Hepatocyte (in vitro differentiated cells): ENCODE measurements around the gene RDH16. TPM values are rescaled to one million over a fixed set of nuclear protein-coding genes. Genes with fewer than 3 reads are reported as not detected.
"Not testable (repeated sequence)": the region's sequence is repeated elsewhere in the genome, so short reads cannot be mapped to it uniquely, and the experiment has no call there.

Experiments used
- DNase-seq: peaks from one replicate; pipeline ENCODE4 v3.0.0-alpha.2; 2016; ENCODE audit warnings: low spot score
- H2AFZ ChIP-seq: fragments of 200-600 bp; sonication (generic); 2 replicates; pipeline ENCODE4 v1.6.0; 2016; ENCODE audit warnings: antibody characterized with exemption, mild to moderate bottlenecking
- H3K27ac ChIP-seq: fragments of 200-600 bp; sonication (generic); 2 replicates; pipeline ENCODE4 v1.5.1; 2016; ENCODE audit warnings: mild to moderate bottlenecking
- H3K27me3 ChIP-seq: fragments of 200-600 bp; sonication (generic); 2 replicates; pipeline ENCODE4 v1.6.1; 2016
- H3K36me3 ChIP-seq: fragments of 200-600 bp; sonication (generic); replicated peaks from 2 replicates; pipeline ENCODE4 v1.5.1; 2016; ENCODE audit warnings: low read depth; ENCODE audit not compliant: insufficient read depth
- H3K4me1 ChIP-seq: fragments of 200-600 bp; sonication (generic); 2 replicates; pipeline ENCODE4 v1.5.1; 2016; ENCODE audit warnings: mild to moderate bottlenecking, moderate library complexity; ENCODE audit not compliant: insufficient read depth
- H3K4me2 ChIP-seq: fragments of 200-600 bp; sonication (generic); 2 replicates; pipeline ENCODE4 v1.6.0; 2016
- H3K4me3 ChIP-seq: fragments of 200-600 bp; sonication (generic); 2 replicates; pipeline ENCODE4 v1.5.1; 2016; ENCODE audit warnings: mild to moderate bottlenecking
- H3K79me2 ChIP-seq: fragments of 200-600 bp; sonication (generic); 2 replicates; pipeline ENCODE4 v1.6.0; 2017; ENCODE audit warnings: mild to moderate bottlenecking
- H3K9me2 ChIP-seq: fragments of 200-600 bp; sonication (generic); replicated peaks from 2 replicates; pipeline ENCODE4 v1.6.0; 2017; ENCODE audit warnings: mild to moderate bottlenecking; ENCODE audit not compliant: insufficient read depth
- H3K9me3 ChIP-seq: fragments of 200-600 bp; sonication (generic); 2 replicates; pipeline ENCODE4 v1.5.1; 2016; ENCODE audit warnings: low read depth, mild to moderate bottlenecking
- H4K20me1 ChIP-seq: fragments of 200-600 bp; sonication (generic); 2 replicates; pipeline ENCODE4 v1.6.0; 2016; ENCODE audit warnings: mild to moderate bottlenecking; ENCODE audit not compliant: insufficient read depth, poor library complexity, severe bottlenecking
- EZH2 ChIP-seq: fragments of 200-600 bp; sonication (generic); IDR thresholded peaks from 2 replicates; pipeline ENCODE4 v1.6.1; 2016; ENCODE audit warnings: antibody characterized with exemption, mild to moderate bottlenecking, borderline replicate concordance
- EZH2phosphoT487 ChIP-seq: fragments of 200-600 bp; sonication (generic); IDR thresholded peaks from one replicate; pipeline ENCODE4 v1.6.1; 2018; ENCODE audit warnings: antibody characterized with exemption, mild to moderate bottlenecking, low read depth, moderate library complexity; ENCODE audit not compliant: unreplicated experiment, severe bottlenecking
- WGBS: methylation state at CpG from one replicate; pipeline ENCODE4 v1.1.6; 2016; ENCODE audit warnings: low lambda C conversion rate; ENCODE audit errors: missing lambda C conversion rate; 5-methylcytosine and 5-hydroxymethylcytosine counted together
- polyA plus RNA-seq: library from polyadenylated mRNA; unstranded; fragments of >200 nt; fragmentation: Nextera tagmentation; extraction: Ambion mirVana; gene quantifications from 2 replicates; pipeline ENCODE4 v1.2.1, GENCODE V29; 2016
- total RNA-seq: library from RNA; depleted of rRNA; stranded (reverse); fragments of >200 nt; gene quantifications from 2 replicates; pipeline ENCODE4 v1.2.3, GENCODE V29; 2014
- TF ChIP-seq, protein P1 (sequence below): fragments of 200-600 bp; sonication (generic); IDR thresholded peaks from 2 replicates; pipeline ENCODE4 v1.5.1; 2016; ENCODE audit warnings: antibody characterized with exemption, mild to moderate bottlenecking; ENCODE audit not compliant: poor library complexity

RDH16 gene
- total and polyA plus RNA-seq, 2 experiments from 2014 or later = 0.64 to 1.7 TPM

DNA sequence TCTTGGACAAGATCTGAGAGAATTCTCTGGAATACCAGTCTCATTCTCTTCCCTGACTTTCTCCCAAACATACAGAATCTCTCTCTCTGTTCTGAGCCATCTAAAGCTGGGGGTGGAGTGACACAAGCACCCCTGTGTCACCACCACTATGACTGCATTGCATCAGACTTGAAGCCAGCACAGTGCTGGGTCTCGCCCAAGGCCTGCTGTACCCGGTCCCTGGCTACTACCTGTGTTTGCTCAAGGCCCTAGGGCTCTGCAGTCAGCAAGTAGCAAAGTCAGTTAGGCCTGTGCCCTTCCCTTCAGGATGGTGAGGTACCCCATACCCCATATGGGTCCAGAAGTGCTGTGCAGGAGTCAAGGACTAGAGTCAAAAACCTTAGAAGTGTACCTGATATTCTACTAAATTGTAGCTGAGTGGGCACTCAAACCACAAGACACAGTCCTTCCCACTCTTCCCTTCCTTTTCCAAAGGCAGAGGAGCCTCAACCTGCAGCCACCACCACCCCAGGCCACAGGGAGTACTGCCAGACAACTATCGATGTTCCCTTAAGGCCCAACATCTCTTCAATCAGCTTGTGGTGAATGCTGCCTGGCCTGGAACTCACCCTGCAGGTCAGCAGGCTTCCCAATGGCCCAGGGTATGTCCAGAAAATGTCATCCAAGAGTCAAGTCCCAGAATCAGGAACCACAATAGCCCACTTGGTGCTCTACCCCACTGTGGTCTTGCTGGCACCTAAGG lies 21.2 kb upstream of the RDH16 start:
- H3K4me3 ChIP-seq = no peak overlapping the region
- H4K20me1 ChIP-seq = no peaks in the 10 kb centered on the region
- H3K36me3 ChIP-seq = no peaks in the 10 kb centered on the region
- TF ChIP-seq EZH2phosphoT487 (no peak), EZH2 (no peak)
- TF ChIP-seq, protein P1, sequence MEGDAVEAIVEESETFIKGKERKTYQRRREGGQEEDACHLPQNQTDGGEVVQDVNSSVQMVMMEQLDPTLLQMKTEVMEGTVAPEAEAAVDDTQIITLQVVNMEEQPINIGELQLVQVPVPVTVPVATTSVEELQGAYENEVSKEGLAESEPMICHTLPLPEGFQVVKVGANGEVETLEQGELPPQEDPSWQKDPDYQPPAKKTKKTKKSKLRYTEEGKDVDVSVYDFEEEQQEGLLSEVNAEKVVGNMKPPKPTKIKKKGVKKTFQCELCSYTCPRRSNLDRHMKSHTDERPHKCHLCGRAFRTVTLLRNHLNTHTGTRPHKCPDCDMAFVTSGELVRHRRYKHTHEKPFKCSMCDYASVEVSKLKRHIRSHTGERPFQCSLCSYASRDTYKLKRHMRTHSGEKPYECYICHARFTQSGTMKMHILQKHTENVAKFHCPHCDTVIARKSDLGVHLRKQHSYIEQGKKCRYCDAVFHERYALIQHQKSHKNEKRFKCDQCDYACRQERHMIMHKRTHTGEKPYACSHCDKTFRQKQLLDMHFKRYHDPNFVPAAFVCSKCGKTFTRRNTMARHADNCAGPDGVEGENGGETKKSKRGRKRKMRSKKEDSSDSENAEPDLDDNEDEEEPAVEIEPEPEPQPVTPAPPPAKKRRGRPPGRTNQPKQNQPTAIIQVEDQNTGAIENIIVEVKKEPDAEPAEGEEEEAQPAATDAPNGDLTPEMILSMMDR = no peak
- no peaks in the 10 kb centered on the region for H3K9me3 ChIP-seq
- no peaks in the 10 kb centered on the region for H3K27me3 ChIP-seq
- WGBS = 87% methylated on average over 3 of the region's 3 CpGs
- H2AFZ ChIP-seq = no peak overlapping the region
- H3K9me2 ChIP-seq = no peaks in the 10 kb centered on the region
- no peak overlapping the region for H3K27ac ChIP-seq
- no peak overlapping the region for H3K4me2 ChIP-seq
- H3K79me2 ChIP-seq = no peaks in the 10 kb centered on the region
- no peaks in the 10 kb centered on the region for H3K4me1 ChIP-seq
- no peak for DNase-seq

DNA sequence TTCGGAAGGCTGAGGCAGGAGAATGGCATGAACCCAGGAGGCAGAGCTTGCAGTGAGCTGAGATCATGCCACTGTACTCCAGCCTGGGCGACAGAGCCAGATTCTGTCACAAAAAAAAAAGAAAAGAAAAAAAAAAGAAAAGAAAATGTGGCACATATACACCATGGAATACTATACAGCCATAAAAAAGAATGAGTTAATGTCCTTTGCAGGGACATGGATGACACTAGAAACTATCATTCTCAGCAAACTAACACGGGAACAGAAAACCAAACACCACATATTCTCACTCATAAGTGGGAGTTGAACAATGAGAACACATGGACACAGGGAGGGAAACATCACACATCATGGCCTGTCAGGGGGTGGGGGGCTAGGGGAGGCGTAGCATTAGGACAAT lies 20.0 kb upstream of the RDH16 start:
- not testable (repeated sequence) for H3K4me1 ChIP-seq, H4K20me1 ChIP-seq, H3K9me3 ChIP-seq, DNase-seq, H2AFZ ChIP-seq, H3K9me2 ChIP-seq, H3K27me3 ChIP-seq, H3K36me3 ChIP-seq, H3K4me3 ChIP-seq, H3K4me2 ChIP-seq, H3K27ac ChIP-seq, H3K79me2 ChIP-seq
- WGBS = 84% methylated on average over 3 of the region's 4 CpGs

DNA sequence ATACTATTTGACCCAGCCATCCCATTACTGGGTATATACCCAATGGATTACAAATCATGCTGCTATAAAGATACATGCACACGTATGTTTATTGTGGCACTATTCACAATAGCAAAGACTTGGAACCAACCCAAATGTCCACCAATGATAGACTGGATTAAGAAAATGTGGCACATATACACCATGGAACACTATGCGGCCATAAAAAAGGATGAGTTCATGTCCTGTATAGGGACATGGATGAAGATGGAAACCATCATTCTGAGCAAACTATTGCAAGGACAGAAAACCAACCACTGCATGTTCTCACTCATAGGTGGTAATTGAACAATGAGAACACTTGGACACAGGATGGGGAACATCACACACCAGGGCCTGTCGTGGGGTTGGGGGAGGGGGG lies 16.8 kb upstream of the RDH16 start:
- DNase-seq, H3K27me3 ChIP-seq, H3K9me3 ChIP-seq, H3K36me3 ChIP-seq, H3K4me1 ChIP-seq, H3K4me3 ChIP-seq, H3K9me2 ChIP-seq, H4K20me1 ChIP-seq, H2AFZ ChIP-seq, H3K79me2 ChIP-seq, H3K4me2 ChIP-seq, H3K27ac ChIP-seq: not testable (repeated sequence)
- 89% methylated on average over 3 of the region's 3 CpGs for WGBS

DNA sequence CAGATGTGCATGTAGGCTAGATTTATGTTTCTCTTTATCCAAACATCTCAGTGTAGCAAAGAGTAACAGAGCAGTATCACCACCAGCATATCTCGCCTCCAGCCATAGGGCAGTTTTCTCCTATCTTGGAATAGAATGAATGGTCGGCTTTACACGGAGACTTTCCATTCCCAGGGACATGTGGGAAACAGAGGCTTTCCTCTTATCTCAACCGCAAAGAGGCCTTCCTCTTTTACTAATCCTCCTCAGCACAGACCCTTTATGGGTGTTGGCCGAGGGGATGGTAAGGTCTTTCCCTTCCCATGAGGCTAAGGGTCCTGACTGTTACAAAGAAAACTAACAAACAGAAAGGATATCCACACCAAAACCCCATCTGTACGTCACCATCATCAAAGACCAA lies 11.5 kb upstream of the RDH16 start:
- H3K4me1 ChIP-seq, H3K36me3 ChIP-seq, H3K27ac ChIP-seq, H3K27me3 ChIP-seq, H3K4me3 ChIP-seq, H2AFZ ChIP-seq, H3K79me2 ChIP-seq, DNase-seq, H3K4me2 ChIP-seq, H4K20me1 ChIP-seq, H3K9me3 ChIP-seq, H3K9me2 ChIP-seq: not testable (repeated sequence)
- WGBS = 68% methylated on average over 6 of the region's 6 CpGs

DNA sequence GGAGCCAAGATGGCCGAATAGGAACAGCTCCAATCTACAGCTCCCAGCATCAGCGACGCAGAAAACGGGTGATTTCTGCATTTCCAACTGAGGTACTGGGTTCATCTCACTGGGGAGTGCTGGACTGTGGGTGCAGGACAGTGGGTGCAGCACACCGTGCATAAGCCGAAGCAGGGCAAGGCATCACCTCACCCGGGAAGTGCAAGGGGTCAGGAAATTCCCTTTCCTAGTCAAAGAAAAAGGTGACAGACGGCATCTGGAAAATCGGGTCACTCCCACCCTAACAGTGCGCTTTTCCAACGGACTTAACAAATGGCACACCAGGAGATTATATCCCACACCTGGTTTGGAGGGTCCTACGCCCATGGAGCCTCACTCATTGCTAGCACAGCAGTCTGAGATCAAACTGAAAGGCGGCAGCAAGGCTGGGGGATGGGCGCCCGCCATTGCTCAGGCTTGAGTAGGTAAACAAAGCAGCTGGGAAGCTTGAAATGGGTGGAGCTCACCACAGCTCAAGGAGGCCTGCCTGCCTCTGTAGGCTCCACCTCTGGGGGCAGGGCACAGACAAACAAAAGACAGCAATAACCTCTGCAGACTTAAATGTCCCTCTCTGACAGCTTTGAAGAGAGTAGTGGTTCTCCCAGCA lies 8.7 kb upstream of the RDH16 start:
- not testable (repeated sequence) for H3K27me3 ChIP-seq, H3K9me2 ChIP-seq, H3K79me2 ChIP-seq, H3K9me3 ChIP-seq, H4K20me1 ChIP-seq, H3K4me1 ChIP-seq, H2AFZ ChIP-seq, H3K36me3 ChIP-seq, H3K4me3 ChIP-seq, H3K4me2 ChIP-seq, DNase-seq, H3K27ac ChIP-seq
- 95% methylated on average over 15 of the region's 15 CpGs for WGBS

DNA sequence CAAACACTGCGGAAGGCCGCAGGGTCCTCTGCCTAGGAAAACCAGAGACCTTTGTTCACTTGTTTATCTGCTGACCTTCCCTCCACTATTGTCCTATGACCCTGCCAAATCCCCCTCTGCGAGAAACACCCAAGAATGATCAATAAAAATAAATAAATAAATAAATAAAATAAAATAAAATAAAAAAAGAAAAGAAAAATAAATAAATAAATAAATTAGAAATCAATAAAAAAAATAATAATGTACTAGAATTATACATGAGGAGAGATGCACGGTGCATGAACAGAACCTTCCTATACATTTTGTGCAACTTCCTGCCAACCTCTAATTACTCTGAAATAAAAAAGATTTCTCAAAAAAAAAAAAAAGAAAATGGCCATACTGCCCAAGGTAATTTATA lies 7.7 kb upstream of the RDH16 start:
- WGBS = 100% methylated on average over 3 of the region's 4 CpGs
- H3K9me2 ChIP-seq = not testable (repeated sequence)

DNA sequence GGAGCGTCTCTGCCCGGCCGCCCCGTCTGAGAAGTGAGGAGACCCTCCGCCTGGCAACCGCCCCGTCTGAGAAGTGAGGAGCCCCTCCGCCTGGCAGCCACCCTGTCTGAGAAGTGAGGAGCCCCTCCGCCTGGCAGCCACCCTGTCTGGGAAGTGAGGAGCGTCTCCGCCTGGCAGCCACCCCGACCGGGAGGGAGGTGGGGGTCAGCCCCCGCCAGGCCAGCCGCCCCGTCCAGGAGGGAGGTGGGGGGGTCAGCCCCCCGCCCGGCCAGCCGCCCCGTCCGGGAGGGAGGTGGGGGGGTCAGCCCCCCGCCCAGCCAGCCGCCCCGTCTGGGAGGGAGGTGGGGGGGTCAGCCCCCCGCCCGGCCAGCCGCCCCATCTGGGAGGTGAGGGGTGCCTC lies 6.1 kb upstream of the RDH16 start:
- not testable (repeated sequence) for H3K79me2 ChIP-seq, H3K36me3 ChIP-seq, H3K4me2 ChIP-seq, H3K9me3 ChIP-seq, H3K9me2 ChIP-seq, H4K20me1 ChIP-seq, H3K4me3 ChIP-seq, H3K27me3 ChIP-seq, H2AFZ ChIP-seq, H3K4me1 ChIP-seq, H3K27ac ChIP-seq, DNase-seq
- no CpG with 5 or more reads among the region's 27 CpGs for WGBS

More for the DNA sequence above, 7.7 kb upstream of the RDH16 start:
- not testable (repeated sequence) for H3K9me3 ChIP-seq, H3K79me2 ChIP-seq, H3K4me3 ChIP-seq, H3K36me3 ChIP-seq, H3K4me1 ChIP-seq, H3K27me3 ChIP-seq, H3K4me2 ChIP-seq, DNase-seq, H4K20me1 ChIP-seq, H3K27ac ChIP-seq, H2AFZ ChIP-seq

DNA sequence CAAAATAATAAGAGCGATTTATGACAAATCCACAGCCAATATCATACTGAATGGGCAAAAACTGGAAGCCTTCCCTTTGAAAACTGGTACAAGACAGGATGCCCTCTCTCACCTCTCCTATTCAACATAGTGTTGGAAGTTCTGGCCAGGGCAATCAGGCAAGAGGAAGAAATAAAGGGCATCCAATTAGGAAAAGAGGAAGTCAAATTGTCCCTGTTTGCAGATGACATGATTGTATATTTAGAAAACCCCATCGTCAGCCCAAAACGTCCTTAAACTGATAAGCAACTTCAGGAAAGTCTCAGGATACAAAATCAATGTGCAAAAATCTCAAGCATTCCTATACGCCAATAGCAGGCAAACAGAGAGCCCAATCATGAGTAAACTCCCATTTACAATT lies 4.8 kb upstream of the RDH16 start:
- not testable (repeated sequence) for H4K20me1 ChIP-seq, H3K27me3 ChIP-seq, H3K9me3 ChIP-seq, DNase-seq, H3K4me3 ChIP-seq, H3K9me2 ChIP-seq, H3K79me2 ChIP-seq, H3K4me2 ChIP-seq, H2AFZ ChIP-seq, H3K36me3 ChIP-seq, H3K27ac ChIP-seq, H3K4me1 ChIP-seq
- 74% methylated on average over 4 of the region's 4 CpGs for WGBS
